Nephron progenitor cell (in vitro differentiated cells): ENCODE results near the gene EXOC6B.
A peak's percentile ranks its signal among the peaks of the same experiment; 100 is the strongest.

Experiments
- DNase-seq: peaks from one replicate; pipeline ENCODE4 v3.0.0; 2021
- H3K27ac Mint-ChIP-seq: 2 replicates; pipeline ENCODE4 v1.8.0; 2021; ENCODE audit warnings: mild to moderate bottlenecking, moderate library complexity, mixed read lengths
- H3K27me3 Mint-ChIP-seq: 2 replicates; pipeline ENCODE4 v1.8.0; 2021; ENCODE audit warnings: mild to moderate bottlenecking, low read depth, mixed read lengths; ENCODE audit not compliant: poor library complexity
- H3K36me3 Mint-ChIP-seq: 2 replicates; pipeline ENCODE4 v1.8.0; 2021; ENCODE audit warnings: low read depth, mixed read lengths
- H3K4me1 Mint-ChIP-seq: 2 replicates; pipeline ENCODE4 v1.8.0; 2021; ENCODE audit warnings: mixed read lengths
- H3K4me3 Mint-ChIP-seq: 2 replicates; pipeline ENCODE4 v1.8.0; 2021; ENCODE audit warnings: mild to moderate bottlenecking, moderate library complexity, mixed read lengths
- H3K9me3 Mint-ChIP-seq: 2 replicates; pipeline ENCODE4 v1.8.0; 2021; ENCODE audit warnings: mild to moderate bottlenecking, moderate library complexity, mixed read lengths
- TF ChIP-seq, protein P1 (sequence below): fragments of 200-600 bp; sonication (generic); IDR thresholded peaks from 2 replicates; pipeline ENCODE4 v1.5.0; 2021; ENCODE audit warnings: antibody characterized with exemption

EXOC6B gene

DNA sequence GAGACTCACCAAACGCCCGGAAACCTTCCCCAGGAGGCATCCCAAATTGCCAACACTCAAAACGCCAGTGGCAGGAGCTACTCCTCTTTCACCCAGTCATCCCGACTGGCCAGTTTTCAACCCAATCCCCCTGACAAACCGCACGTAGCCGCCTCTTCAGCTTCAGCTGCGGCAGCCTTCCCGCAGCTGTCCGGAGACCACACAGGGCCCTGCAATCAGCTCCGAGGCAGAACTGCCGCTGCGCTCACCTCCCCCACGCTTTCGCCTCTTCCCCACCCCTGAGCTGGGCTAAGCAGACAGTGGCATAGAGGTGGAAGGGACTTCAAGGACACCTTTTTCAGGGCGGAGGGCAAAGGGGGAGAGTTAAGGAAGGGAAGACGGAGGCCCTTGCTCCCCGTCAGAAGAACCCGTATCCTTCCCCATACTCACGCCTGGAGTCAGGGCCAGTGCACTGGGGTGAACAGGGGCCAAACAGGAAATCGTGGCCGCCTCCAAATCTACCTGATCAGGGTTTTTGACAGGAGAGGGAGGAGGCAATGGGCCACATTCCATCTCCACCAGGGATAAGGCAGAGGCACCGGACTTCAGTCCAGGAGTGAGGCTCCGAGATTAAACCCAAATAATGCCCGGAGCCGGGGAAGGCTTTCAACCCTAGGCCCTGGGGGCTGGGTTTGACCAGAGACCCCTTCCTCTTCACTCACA lies 695.0 kb downstream of the EXOC6B start:
- no peaks in the 10 kb centered on the region for H3K9me3 Mint-ChIP-seq
- TF ChIP-seq, protein P1, sequence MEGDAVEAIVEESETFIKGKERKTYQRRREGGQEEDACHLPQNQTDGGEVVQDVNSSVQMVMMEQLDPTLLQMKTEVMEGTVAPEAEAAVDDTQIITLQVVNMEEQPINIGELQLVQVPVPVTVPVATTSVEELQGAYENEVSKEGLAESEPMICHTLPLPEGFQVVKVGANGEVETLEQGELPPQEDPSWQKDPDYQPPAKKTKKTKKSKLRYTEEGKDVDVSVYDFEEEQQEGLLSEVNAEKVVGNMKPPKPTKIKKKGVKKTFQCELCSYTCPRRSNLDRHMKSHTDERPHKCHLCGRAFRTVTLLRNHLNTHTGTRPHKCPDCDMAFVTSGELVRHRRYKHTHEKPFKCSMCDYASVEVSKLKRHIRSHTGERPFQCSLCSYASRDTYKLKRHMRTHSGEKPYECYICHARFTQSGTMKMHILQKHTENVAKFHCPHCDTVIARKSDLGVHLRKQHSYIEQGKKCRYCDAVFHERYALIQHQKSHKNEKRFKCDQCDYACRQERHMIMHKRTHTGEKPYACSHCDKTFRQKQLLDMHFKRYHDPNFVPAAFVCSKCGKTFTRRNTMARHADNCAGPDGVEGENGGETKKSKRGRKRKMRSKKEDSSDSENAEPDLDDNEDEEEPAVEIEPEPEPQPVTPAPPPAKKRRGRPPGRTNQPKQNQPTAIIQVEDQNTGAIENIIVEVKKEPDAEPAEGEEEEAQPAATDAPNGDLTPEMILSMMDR: no peak
- H3K27me3 Mint-ChIP-seq: peaks cover 26% of the 10 kb centered on the region
- peaks cover 28% of the 10 kb centered on the region for H3K4me1 Mint-ChIP-seq
- H3K4me3 Mint-ChIP-seq: peak overlapping the region; percentile 45
- no peaks in the 10 kb centered on the region for H3K36me3 Mint-ChIP-seq
- H3K27ac Mint-ChIP-seq: no peak overlapping the region
- DNase-seq: peak; percentile 44

DNA sequence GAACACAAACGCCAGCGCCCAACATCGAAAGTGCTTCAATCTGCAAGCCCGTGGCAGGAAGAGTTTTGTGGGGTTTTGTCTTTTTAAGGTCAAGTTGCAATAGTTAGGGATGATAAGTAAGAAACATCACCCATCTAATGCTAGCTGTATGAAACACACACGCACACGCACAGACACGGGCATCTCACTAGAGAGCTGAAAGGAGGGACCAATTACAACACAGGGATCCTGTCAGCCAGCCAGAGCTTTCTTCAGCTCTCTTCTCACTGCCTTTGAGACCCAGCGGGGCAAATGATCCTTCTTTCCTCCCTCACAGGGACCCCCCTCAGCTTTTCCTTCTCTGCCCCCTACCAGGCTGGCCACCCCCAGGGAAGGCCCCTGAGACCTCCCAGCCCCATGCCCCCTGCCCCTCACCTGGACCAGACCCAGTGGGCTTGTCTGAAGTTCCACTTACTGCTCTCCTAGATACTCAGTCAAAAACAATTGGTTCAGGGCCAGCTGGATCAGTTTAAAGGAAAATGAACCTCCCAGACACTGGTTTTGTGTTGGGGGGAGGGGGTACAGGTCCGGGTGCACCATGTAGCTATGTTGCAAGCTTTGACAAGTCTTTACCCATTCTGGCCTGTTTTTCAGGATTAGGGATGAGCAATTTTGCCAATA lies 696.0 kb downstream of the EXOC6B start:
- Mint-ChIP-seq H3K4me3 (peak overlapping the region; percentile 15), H3K27me3 (peaks cover 23% of the 10 kb centered on the region)
- DNase-seq: no peak

DNA sequence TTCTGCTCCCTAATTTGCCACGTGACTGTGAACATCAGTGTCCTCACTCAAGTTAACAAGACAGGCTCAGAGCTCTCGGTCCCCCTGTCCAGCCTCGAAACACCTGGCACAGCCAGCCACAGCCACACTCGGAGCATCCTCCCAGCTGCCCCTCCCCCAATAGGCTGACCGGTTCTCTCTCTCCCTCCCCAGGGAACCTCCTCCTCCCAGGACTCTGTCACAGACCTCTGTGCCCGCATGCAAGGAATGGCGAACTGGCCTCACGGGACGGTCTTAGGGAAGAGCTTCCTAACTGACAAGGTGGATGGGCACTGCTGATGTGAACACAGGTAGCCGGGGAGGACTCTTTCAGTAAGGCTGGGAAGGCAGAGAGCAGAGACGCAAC lies 697.0 kb downstream of the EXOC6B start:
- TF ChIP-seq, protein P1: no peak
- peaks cover 24% of the 10 kb centered on the region for H3K4me1 Mint-ChIP-seq
- no peak for DNase-seq
- peaks cover 31% of the 10 kb centered on the region for H3K27me3 Mint-ChIP-seq
- no peak overlapping the region for H3K4me3 Mint-ChIP-seq
- no peaks in the 10 kb centered on the region for H3K36me3 Mint-ChIP-seq
- H3K27ac Mint-ChIP-seq: no peak overlapping the region
- no peaks in the 10 kb centered on the region for H3K9me3 Mint-ChIP-seq

More for the DNA sequence above, 696.0 kb downstream of the EXOC6B start:
- TF ChIP-seq, protein P1: no peak
- no peak overlapping the region for H3K27ac Mint-ChIP-seq
- no peaks in the 10 kb centered on the region for H3K9me3 Mint-ChIP-seq
- H3K36me3 Mint-ChIP-seq: no peaks in the 10 kb centered on the region
- peaks cover 24% of the 10 kb centered on the region for H3K4me1 Mint-ChIP-seq

DNA sequence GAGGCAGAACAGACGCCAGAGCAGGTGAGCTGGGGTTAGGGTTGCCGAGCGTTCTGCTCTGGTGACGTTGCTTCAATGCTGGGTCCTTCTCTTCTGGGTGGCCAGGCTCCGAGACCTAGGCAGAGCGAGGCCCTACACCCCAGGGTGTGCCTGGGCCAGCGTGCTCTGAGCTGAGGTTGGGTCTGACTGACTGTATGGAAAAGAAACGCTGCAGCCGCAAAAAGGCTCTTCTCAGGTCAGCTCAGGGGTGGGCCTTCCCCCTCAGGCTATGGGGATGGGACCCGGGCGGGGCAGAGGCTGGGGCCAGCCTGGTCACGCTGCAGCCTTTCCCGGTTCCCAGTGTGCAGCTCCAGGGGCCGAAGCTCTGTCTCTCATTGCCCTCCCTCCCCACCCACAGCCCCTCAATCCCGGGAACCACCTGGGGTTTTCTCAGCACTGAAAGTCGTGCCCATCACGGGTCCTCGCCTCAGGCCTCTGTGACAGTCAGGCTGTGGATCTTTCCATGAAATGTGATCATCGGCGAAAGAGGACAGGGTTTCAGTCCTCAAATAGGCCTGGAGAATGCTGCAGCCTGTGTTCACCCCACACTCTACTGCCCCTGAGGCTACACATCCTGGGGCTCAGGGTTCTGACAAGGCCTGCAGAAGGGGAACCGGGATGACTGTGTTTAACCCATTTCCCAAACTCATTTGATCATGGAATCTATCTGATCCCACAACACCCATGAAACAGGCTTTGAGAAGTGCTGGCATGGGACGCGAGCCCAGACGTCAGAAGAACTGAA lies 697.6 kb downstream of the EXOC6B start:
- Mint-ChIP-seq H3K4me3 (no peak overlapping the region), H3K27ac (no peak overlapping the region), H3K36me3 (no peaks in the 10 kb centered on the region), H3K4me1 (peaks cover 24% of the 10 kb centered on the region), H3K27me3 (peaks cover 33% of the 10 kb centered on the region), H3K9me3 (no peaks in the 10 kb centered on the region)
- TF ChIP-seq, protein P1: no peak
- no peak for DNase-seq

DNA sequence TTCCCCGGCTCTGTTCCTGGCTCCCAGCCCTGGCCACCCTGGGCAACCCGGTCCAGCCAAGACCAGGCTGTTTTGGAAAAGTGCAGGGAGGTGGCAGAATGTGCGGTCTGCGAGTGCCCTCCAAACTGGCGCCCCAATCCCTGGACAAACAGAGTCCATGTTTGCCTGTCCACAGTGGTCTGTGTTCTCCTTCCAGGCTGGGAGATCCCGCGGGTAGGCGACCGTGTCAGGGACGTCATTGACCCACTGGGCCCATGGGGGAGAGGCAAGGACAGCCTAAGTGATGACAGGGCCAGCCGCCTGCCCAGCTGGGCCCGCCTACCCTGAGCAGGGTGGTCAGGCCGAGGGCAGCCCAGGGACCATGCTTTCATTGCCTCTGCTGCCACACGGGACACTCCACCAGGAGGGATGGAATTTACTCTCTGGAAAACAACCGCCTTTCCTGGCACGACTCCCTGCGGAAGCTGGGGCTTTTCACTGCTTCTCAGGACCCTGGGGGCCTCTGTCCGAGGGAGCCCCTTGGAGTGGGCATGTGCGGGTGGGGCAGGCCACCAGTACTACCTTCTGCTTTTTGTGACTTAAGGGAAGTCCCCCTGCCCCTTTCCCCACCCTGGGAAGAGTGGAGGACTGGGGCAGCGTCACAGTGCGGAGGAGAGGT lies 698.3 kb downstream of the EXOC6B start:
- H3K36me3 Mint-ChIP-seq: no peaks in the 10 kb centered on the region
- peaks cover 34% of the 10 kb centered on the region for H3K27me3 Mint-ChIP-seq
- peaks cover 24% of the 10 kb centered on the region for H3K4me1 Mint-ChIP-seq
- TF ChIP-seq, protein P1: no peak
- H3K27ac Mint-ChIP-seq: no peak overlapping the region
- H3K4me3 Mint-ChIP-seq: no peak overlapping the region
- H3K9me3 Mint-ChIP-seq: peaks cover 2% of the 10 kb centered on the region
- no peak for DNase-seq
